Cardiac fibroblast (primary cell): ENCODE measurements around the gene SAMD3.
A peak's percentile ranks its signal among the peaks of the same experiment; 100 is the strongest.

ENCODE experiments used
- DNase-seq, 2 donors: peaks; one replicate each; pipeline versions ENCODE4 v3.0.0 to v3.0.0-alpha.2; 2010; ENCODE audit warnings: low read depth in 2 of 2
- H3K4me3 ChIP-seq, 2 donors: replicated peaks in 1 of 2; 1 replicate in 1 of 2; 2 replicates in 1 of 2; pipeline ENCODE4 v1.5.1; 2011; ENCODE audit warnings: low read depth in 2 of 2, low read length in 2 of 2, mild to moderate bottlenecking in 2 of 2, moderate library complexity in 1 of 2
- CTCF ChIP-seq: IDR thresholded peaks from one replicate; pipeline ENCODE4 v1.5.1; 2011; ENCODE audit warnings: low read depth, mild to moderate bottlenecking, low read length, inconsistent platforms

SAMD3 gene

GRCh38 chr6:130116273-130116672 is 106.5 kb downstream of the SAMD3 start:
- no peak for DNase-seq
- no peak for TF ChIP-seq CTCF
- H3K4me3 ChIP-seq: no peak overlapping the region

- no peak for DNase-seq
- H3K4me3 ChIP-seq: no peak overlapping the region
- TF ChIP-seq CTCF: no peak
Measured at GRCh38 chr6:130115036-130115435, 107.7 kb downstream of the SAMD3 start.

- H3K4me3 ChIP-seq: no peak overlapping the region
- DNase-seq: no peak
- TF ChIP-seq CTCF: no peak
Measured at GRCh38 chr6:130113201-130113710, 109.5 kb downstream of the SAMD3 start.

- no peak for TF ChIP-seq CTCF
- H3K4me3 ChIP-seq: no peak overlapping the region
- DNase-seq: peak; percentile 3 to 5
Measured at GRCh38 chr6:130111031-130111430, 111.7 kb downstream of the SAMD3 start.

- no peak for TF ChIP-seq CTCF
- H3K4me3 ChIP-seq: no peak overlapping the region
- peak in 1 of 2 donors; percentile 7 for DNase-seq
Measured at GRCh38 chr6:130107710-130108109, 115.0 kb downstream of the SAMD3 start.

GRCh38 chr6:130105996-130106704 is 116.6 kb downstream of the SAMD3 start:
- no peak for TF ChIP-seq CTCF
- H3K4me3 ChIP-seq: no peak overlapping the region
- DNase-seq: no peak

GRCh38 chr6:130099119-130099518 is 123.6 kb downstream of the SAMD3 start:
- H3K4me3 ChIP-seq: no peak overlapping the region
- no peak for TF ChIP-seq CTCF
- no peak for DNase-seq
